NCI-H526 (cell line): ENCODE data around the gene TTLL5.
"Not testable (repeated sequence)": the region's sequence is repeated elsewhere in the genome, so short reads cannot be mapped to it uniquely, and the experiment has no call there.

Source experiments
- DNase-seq, 2 experiments: peaks; one replicate each; lab custom pipeline; 2025; lab: John Stamatoyannopoulos, UW

TTLL5 gene

DNA sequence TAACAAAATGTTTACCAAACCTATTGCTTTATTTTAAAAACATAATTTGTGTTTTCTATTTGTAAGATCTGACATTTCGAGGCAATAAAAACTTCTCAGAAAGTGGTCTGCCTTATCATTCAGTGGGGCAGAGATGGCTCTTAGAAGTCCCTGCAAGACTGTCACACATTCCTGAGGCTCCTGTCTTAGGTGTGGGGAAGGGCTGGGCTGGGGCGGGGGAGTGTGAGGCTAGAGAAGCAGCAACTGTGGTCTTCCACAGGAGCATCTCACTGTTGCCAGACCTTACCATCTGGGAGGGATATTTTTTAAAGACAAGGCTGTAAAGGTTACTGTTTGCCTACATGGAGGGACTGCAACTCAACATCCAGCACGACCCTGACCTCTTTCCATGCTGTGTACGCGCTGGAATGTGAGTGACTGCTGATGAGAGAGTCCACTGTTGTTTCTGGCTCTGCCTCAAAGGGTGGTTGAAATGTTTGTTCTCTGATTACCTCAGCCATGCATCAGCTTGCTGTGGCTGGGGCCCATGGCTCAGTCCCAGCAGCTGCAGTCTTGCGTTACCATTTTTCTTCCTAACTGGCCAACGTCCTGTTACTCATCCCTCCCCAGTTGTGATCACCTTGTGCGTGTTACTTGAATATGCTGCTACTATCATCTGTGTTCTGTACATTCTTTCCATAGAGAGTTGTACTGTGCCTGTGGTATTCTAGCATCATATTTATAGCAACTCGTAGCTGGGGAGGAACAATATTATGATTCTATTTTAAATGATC, 12.8 kb upstream of the TTLL5 start:
- no peak for DNase-seq

DNA sequence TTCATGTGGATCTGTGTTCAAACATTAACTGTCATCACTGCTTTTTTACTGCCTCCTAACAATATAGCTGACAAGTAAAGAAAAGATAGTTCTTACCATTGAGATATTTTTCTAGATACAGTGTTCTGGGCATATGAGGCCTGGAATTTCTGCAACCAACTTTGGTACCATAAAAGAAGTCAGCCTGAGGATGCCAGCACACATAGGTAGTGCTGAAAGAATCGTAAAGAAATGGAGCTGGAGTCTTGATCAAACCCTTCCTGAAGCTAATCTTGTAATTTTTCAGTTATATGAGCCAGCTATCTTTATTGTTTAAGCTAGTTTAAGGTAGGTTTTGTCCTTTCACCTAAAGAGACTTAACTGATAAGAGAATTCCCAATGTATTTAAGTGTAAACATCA, 11.7 kb upstream of the TTLL5 start:
- no peak for DNase-seq

DNA sequence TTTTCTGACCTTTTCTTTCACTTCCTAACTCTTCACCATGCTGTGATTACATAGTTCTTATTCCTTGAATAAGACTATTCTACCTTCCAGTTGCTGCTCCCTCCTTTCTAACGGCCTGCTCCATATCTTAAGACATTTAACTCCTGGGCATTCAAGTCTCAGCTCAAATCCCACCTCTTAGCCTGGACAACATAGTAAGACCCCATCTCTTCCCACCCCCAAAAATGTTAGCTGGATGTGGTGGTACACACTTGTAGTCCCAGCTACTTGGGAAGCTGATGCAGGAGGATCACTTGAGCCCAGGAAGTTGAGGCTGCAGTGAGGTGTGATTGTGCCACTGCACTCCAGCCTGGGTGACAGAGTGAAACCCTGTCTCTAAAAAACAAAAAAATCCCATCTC, 11.3 kb upstream of the TTLL5 start:
- DNase-seq = no peak

DNA sequence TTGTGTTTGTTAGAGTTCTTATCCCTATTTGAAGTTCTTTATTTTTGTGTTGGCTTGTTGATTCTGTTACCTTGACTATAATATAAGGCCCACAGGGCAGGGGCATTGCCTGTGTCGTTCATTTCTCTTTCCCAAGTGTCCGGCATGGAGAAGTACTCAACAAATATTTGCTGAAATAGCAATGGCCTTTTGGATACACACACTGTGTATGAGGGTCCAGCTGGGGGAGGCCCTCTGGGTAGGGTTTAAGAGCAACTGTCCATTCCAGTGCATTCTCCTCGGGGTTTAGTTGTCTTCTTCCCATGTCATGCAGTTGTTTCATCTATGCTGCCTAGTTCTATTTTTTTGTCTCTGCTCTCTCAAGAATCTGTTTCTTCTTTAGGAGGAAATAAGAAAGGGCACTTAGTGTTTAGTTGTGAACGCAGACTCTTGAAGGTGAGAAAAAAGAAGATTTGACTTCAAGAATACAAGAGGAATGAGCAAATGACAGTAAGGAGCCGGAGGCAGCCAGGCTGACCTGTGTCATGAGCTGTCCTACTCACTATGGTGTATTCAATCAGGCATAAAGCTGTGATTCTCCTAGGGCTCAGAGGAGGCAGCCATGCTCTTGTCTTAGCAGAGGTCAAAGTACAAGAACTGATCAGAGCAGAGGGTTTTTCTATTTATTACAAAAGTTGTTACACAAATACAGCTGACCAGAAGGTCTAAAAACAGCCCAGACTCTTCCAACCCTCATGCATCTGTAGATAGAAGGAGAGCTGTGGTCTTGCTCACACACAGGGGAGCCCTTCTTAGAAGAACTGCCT, 10.6 kb upstream of the TTLL5 start:
- DNase-seq = no peak

DNA sequence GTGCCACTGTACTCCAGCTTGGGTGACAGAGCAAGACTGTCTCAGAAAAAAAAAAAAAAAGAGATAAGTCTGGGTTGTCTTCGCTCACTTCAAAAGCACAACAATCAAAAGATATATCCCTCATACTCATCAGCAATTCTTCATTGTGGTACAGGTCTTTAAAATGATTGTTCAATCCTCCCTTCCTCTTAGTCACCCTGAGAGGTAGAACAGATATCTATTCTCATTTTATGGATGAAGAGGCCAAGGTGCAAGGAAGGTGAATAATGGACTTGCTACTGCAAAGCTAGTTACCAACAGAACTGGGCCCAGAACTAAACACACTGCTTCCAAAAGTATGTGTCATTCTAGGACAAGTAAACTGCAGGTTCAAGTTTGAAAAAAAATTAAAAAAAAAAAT, 7.5 kb upstream of the TTLL5 start:
- no peak for DNase-seq

DNA sequence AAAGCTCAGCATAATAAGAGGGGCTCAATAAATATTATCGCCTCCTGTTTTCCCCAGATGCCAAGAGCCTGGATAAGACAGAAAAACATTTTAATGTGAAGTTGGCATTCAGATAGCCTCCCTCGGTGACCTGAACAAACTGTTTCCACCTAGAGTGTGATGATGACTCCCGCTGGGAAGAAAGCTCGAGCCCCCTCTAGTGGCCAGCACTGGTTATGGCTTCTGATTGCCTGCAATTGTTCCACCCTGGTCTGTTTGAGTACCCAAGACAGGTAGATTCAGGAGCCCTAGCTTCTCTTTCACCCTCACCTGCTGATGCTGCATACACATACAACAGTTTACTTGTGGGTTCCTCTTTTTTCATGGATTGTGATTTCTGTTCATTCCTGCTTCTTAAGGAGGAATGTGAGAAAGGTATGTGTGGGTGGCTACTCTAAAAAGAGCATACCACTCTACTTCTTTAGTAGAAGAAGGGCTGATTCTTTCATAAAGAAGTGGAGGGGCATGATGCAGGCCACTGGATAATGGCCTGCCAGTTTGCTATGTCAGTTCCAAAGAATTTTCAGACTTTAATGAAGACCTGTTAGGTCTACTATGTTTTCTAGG, 6.8 kb upstream of the TTLL5 start:
- peak; percentile 35 to 75 for DNase-seq

DNA sequence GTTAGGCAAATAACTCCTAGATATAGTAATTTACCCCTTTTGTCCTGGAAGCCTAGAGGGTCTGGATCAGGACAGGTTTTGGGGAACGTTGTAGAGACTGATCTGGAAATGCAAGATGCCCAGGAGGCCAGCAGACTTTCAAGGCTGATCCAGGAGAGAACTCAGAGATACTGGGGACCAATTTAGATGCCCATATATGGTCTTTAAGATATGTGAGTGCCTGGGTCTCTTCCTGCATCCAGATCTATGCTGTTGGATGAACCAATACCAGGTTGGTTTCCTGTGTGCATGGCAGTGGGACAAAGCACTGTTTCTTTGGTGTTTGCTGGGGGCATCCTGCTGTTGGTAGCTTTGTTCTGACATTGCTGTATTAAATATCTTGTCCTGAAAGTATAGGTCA, 5.8 kb upstream of the TTLL5 start:
- DNase-seq = no peak

DNA sequence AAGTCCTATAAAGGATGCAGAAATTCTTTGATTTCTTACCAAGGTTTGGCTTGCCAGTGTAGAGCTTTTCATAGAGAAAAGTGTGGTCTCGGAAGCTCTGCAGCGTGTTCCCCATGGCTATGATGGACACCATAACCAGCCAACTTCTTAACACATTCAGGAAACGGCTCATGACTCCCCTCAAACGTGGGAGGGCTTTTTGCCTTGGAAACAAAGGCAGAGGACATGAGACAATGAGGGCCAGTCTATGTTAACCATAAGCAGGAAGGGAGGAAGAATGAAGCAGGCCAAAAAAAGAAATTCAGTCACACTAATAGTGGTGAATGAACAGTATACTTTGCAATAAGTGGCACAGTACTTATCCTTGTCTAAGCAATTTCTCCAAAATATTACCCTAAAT, 3.7 kb upstream of the TTLL5 start:
- no peak for DNase-seq

DNA sequence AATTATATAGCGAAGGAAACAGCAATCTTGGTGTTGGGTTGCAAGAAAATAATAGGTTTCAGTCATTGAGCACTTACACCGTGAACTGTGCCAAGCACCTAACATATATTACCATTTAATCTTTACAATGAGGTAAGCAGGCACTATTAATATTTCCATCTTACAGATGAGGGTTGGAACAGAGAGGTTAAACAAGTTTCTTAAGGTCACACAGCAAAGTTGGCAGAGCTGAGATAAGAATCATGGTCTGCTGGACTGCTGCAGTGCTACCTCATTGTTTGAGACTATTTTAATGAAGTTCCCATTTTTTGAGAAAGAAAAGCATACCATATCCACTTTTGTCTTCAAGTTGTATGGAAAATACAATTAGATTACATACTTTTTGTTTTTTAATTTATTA, 2.1 kb upstream of the TTLL5 start:
- DNase-seq = no peak

DNA sequence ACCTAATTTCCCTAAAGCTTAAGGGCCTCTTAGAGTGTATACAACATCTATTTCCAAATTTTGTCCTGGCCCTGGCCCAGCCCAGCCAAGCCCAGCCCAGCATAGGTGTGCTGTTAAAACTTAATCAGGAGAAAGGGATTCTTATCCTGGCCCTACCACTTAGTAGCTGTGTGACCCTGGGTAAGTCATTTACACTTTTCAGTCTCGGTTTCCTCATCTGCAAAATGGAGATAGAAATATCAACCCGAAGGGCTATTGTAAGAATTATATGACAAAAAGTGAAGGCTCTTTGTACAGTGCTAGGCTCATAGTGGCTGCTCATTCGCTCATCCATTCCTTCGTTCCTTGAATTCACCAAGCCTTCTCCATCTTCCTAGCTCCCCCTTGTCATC, 812 bp upstream of the TTLL5 start:
- DNase-seq = no peak

DNA sequence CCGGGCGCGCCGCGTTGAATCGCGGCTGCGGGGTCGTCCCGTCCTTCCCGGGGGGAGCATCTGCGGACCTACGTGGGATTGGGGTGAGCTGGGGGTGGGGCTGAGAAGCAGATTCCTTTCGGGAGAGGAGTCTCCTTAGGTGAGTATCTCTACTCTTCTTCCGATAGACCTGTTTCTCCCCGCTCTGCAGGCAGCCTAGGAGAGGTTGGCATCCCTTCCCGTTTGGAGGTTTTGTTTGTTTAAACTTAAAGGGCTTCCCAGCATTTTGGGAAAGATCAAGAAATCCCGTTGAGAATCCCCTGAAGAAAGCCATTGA, 411 bp downstream of the TTLL5 start:
- no peak for DNase-seq

DNA sequence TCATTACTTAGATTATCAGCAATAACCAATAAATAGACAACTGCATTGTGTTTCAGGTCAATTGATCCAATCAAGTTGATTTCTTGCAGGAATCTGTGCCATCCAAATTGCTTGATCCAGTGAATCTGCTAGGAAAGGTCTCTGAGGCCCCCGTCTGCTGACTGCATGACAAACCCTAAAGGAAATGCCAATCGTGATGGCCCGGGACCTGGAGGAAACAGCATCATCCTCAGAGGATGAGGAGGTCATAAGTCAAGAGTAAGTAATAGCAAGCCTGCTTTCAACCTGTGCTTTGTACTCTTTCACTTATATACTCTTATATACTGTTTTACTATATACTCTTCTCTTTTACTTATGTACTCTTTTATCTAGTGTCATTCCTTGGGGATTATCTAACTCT, 1.9 kb downstream of the TTLL5 start:
- DNase-seq = no peak

DNA sequence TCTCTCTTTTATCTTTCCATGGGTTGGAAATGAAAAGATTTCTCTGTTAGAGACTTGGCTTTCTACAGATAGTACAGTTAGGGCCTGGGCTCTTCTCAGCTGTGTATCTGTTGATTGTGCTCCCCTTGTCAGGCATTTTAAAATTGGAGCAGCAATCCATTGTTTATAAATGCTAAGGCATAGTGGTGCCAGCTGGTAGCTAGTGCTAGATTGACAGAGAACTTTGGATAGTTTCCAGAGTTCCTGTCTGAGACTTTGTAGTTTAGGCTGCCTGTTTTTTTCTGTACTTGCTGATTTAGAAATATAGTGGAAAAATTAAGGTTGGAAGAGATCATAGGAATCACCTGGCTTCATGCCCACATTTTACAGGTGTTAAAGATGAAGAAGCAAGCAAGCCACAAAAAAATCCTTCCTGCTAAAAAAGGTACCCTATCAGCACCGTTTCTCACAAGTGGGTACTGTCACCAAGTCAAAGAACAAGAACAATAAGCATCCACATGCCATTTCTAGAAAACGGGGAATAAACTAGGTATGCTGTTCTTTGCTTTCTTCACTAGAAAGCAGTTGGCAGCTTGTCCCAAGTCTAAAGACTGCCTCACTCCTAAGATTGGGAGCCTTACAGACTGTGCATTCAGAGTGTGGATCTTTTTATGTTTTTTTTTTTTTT, 6.2 kb downstream of the TTLL5 start:
- DNase-seq = no peak

DNA sequence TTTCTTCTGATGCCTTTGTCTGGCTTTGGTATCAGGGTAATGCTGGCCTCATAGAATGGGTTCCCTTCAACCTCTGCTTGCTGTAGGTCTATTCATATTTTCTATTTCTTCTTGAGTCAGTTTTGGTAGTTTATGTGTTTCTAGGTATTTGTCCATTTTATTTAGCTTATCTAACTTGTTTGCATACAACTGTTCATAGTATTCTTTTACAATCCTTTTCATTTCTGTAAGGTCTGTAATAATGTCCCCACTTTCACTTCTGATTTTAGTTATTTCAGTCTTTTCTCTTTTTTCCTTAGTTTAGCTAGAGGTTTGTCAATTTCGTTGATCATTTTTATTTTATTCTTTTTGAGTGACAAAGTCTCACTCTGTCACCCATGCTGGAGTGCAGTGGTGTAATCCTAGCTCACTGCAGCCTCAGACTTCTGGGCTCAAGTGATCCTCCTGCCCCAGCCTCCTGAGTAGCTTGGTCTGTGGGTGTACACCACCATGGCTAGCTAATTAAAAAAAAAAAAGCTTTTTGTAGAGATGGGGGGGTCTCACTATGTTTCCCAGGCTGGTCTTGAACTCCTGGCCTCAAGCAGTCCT, 11.7 kb downstream of the TTLL5 start:
- no peak for DNase-seq

DNA sequence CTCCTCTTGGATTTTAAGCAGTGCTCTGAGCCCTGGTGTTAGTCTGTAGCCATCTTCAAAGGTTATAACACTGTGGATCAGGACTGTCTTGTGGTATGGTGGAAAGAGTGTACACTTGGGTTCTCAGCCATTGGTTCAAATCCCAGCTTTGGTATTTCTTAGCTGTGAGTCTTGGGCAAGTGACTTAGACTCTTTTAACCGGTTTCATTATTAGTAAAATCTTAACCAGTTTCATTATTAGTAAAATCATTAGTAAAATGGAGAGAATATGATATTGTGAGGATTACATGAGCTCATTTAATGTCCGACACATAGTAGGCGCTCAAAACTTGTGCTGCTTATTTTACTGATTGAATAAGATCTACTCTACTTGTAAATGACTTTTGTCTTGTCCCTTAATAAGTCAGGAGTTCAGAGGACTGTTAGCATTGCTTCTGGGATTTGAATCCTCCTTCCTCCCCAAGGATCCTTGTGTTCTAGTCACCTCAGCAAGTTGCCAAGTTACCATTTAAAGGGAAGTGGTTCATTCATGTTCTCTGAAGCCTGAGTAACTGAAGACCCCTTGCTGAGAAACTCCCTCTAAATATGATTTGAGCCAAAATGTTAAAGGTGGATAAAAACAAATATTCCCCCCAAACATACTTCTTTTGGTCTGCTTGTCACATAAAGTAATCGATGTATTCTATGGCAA, 12.4 kb downstream of the TTLL5 start:
- no peak for DNase-seq

DNA sequence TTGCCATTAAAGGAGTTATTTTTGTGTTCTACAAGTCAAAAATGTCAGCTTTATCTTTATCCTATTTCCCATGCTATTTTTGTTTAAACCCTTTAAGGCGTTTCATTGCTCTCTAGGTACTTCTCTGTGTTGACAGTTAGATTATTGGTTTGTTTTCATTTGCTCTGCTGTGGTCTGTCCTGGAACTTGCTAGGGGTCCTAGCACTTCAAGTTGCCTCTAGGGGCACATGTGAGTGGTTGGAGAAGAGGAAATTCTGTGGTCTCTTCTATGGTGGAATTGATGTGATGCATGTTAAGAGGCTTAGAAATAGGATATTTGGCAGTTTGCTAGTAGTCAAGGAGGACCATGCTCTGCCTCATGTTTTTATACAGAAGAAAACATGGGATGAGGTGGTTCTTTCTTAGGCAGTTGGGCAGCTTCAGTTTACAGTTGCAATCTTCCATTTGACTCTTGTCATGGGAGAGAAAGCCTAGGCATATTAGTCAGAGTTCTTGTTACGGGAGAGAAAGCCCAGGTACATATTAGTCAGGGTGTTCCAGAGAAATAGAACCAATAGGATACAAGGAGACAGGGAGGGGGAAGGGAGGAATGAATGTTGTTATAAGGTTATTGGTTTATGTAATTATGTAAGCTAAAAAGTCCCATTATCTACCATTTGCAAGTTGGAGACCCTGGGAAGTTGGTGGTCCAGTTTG, 14.4 kb downstream of the TTLL5 start:
- no peak for DNase-seq

DNA sequence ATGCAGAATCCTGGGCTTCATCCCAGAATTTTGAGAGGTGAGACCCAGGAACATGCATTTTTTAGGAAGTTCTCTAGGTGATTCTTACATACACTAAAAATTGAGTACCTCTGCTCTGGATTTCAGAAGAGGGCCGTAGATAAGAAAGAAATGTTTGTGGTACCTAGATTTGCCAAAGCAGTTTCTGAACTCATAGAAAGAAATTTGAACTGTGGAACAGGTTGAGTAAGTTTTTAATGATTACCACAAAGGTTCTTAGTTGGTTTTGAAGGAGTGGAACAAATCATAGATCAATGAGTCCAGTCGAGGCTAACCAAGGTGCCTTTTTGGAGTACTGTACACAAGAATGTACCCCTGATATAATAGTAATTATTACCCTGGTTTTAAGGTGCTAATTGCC, 24.9 kb downstream of the TTLL5 start:
- no peak for DNase-seq

DNA sequence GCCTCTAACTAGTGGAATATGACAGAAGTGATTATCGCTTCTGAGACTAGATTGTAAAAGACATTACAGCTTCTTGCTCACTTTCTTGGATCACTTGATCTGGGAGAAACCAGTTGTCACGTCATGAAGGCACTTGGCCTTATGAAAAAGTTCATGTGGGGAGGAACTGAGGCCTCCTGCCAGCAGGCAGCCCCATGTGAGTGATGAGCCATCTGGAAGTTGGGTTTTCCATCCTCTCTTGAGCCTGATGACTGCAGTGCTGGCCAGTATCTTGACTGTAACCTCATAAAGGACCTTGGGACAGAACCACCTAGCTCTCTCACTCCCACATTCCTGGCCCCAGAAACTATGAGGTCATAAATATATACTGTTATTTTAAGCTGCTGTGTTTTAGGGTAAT, 28.0 kb downstream of the TTLL5 start:
- DNase-seq = no peak

DNA sequence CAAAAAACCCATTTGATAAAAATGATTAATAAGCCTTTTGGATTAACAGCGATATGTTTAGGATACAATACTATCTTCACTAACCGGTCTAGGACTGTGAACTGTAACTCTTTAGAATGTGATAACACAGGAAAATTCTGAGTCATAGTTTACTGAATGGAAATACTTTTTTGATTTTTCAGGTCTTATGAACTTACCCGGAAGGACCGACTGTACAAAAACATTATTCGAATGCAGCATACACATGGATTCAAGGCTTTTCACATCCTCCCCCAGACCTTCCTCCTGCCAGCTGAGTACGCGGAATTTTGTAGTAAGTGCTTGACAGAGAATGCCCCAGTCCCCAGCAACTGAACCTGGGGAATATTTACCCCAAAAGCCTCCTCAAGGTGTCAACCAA, 29.0 kb downstream of the TTLL5 start:
- DNase-seq = no peak

DNA sequence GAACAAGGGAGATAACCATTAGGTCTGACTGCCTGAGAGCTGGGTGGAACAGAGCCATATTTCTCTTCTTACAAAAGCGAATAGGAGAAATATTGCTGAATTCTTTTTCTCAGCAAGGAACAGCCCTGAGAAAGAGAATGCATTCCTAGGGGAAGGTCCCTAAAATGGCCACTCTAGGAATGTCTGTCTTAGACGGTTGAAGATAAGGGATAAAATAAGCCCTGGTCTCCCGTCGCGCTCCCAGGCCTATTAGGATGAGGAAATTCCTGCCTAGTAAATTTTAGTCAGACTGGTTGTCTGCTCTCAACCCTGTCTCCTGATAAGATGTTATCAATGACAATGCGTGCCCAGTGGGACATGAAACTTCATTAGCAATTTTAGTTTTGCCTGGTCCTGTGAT, 34.0 kb downstream of the TTLL5 start:
- DNase-seq = not testable (repeated sequence)

DNA sequence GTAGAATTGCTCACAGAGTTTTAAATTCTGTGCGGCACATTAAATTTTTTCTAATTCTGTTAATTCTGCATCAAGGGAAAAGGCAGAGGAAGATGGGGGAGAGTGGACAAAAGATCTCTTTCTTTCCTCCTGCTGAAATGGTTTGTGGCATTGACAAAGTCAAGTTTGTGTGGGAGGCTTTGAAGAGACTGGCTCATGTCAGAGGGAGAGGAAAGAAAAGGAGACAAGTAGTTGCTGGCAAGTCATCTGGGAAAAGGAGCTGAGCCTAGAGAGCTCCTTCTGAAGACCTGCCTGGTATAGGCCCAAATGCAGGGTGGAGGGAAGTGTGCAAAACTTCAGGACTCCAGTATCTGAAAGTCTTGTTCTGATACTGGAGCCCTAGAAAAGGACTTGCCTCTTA, 36.3 kb downstream of the TTLL5 start:
- no peak for DNase-seq
